Measurements from ENCODE around the gene GNG12. TPM values are rescaled to one million over a fixed set of nuclear protein-coding genes. Genes with fewer than 3 reads are reported as not detected.

The GNG12 gene
- total RNA-seq, 1 donor from 2014 or later, result 1.3 TPM

DNA sequence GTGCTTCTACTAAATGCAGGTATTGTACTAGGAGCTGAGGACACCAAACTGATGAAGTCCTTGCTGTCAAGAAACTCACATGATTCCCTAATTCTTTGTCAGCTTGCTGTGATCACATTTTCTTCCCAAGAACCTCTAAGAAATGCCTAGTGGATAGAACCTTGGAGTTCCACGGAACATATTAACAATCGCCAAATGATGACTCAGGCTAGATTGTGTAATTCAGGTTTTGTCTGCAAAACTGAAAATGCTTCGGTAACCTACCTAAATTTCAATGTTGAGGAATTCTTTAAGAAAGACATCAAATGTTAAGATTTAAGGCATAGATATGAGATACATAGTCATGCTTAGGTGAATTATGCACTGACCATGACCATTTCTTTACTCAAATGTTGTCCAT is 150.0 kb downstream of the GNG12 start:
- Mint-ChIP-seq H3K9me3 (ENCODE audit: unreplicated experiment) (peaks cover 18% of the 10 kb centered on the region), H3K4me3 (ENCODE audit: unreplicated experiment) (no peak overlapping the region), H3K27ac (ENCODE audit: unreplicated experiment) (peak overlapping the region; percentile 39), H3K36me3 (ENCODE audit: unreplicated experiment) (peaks cover 6% of the 10 kb centered on the region), H3K4me1 (ENCODE audit: low read depth, unreplicated experiment) (peaks cover 17% of the 10 kb centered on the region), H3K27me3 (ENCODE audit: unreplicated experiment) (peaks cover 11% of the 10 kb centered on the region)
- DNase-seq, result no peak
- TF ChIP-seq, protein P1, sequence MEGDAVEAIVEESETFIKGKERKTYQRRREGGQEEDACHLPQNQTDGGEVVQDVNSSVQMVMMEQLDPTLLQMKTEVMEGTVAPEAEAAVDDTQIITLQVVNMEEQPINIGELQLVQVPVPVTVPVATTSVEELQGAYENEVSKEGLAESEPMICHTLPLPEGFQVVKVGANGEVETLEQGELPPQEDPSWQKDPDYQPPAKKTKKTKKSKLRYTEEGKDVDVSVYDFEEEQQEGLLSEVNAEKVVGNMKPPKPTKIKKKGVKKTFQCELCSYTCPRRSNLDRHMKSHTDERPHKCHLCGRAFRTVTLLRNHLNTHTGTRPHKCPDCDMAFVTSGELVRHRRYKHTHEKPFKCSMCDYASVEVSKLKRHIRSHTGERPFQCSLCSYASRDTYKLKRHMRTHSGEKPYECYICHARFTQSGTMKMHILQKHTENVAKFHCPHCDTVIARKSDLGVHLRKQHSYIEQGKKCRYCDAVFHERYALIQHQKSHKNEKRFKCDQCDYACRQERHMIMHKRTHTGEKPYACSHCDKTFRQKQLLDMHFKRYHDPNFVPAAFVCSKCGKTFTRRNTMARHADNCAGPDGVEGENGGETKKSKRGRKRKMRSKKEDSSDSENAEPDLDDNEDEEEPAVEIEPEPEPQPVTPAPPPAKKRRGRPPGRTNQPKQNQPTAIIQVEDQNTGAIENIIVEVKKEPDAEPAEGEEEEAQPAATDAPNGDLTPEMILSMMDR (IDR thresholded peaks at IDR 0.05; ENCODE audit: partially characterized antibody, unreplicated experiment), result no peak

DNA sequence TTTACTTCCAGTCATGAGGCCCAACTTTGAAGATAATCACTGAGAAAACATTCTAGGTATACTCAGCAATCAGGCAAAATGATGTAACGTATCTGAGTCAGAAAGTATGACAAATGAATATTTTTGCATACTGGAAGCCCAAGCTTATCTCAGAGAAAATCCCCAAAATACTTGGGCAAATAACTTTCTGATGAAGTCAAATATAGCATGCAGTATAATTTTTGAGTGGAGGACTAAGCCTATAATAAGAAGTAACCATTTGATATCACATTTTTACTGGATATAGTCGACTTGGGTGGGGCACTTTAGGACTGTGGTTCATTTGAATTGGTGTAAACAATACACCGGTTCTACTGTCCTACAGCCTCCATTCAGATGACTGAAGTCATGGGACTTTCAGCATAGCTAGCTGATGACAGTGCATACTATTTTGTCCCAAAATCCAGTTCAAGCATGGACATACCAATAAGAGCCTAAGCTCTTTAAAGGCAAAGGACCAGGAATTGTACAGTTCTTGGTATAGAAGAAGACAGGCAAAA is 150.5 kb downstream of the GNG12 start:
- TF ChIP-seq, protein P1 (IDR thresholded peaks at IDR 0.05; ENCODE audit: partially characterized antibody, unreplicated experiment), result no peak
- Mint-ChIP-seq H3K4me1 (ENCODE audit: low read depth, unreplicated experiment) (peaks cover 19% of the 10 kb centered on the region), H3K36me3 (ENCODE audit: unreplicated experiment) (peaks cover 6% of the 10 kb centered on the region), H3K27ac (ENCODE audit: unreplicated experiment) (no peak overlapping the region), H3K4me3 (ENCODE audit: unreplicated experiment) (no peak overlapping the region), H3K9me3 (ENCODE audit: unreplicated experiment) (peaks cover 18% of the 10 kb centered on the region), H3K27me3 (ENCODE audit: unreplicated experiment) (peaks cover 11% of the 10 kb centered on the region)
- DNase-seq, result no peak

DNA sequence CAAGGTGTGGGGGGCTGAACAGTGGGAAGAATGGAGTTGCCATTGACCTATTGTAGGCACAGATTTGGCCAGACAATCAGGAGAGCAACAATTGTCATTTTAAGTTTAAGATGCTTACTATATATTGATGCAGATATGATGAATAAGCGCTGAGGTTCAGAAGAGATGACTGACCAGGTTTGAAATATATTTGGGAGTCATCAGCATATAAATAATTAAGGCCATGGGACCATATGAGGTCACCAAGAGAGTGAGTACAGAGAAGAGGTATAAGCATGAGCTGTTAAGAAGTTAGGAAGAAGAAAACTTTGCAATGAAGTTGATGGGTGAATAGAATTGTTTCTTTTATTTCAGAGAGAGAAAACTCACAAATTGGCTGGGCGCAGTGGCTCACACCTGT is 152.8 kb downstream of the GNG12 start:
- Mint-ChIP-seq H3K27ac (ENCODE audit: unreplicated experiment) (no peak overlapping the region), H3K4me3 (ENCODE audit: unreplicated experiment) (no peak overlapping the region), H3K36me3 (ENCODE audit: unreplicated experiment) (no peaks in the 10 kb centered on the region), H3K9me3 (ENCODE audit: unreplicated experiment) (peaks cover 11% of the 10 kb centered on the region), H3K4me1 (ENCODE audit: low read depth, unreplicated experiment) (peaks cover 29% of the 10 kb centered on the region), H3K27me3 (ENCODE audit: unreplicated experiment) (peaks cover 3% of the 10 kb centered on the region)
- TF ChIP-seq, protein P1 (IDR thresholded peaks at IDR 0.05; ENCODE audit: partially characterized antibody, unreplicated experiment), result no peak
- no peak for DNase-seq

DNA sequence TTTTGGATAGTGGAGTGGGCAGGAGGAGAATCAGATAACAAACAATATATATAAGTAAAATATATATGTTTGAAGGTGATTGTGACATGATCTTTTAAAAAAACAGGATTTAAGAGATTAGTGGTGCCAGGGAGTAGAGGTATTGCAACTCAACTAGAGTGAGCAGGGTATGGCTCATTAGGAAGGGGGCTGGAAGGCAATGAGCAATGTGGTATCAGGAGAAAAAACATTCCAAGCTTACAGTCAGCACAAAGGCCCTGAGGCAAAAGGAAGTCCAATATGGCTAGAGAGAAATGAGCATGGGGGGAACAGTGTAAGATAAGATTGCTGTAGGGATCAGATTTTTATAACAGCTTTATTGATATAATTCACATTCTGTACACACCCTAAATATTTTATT is 153.6 kb downstream of the GNG12 start:
- H3K9me3 Mint-ChIP-seq (ENCODE audit: unreplicated experiment), result peaks cover 8% of the 10 kb centered on the region
- no peak for DNase-seq
- no peak overlapping the region for H3K4me3 Mint-ChIP-seq (ENCODE audit: unreplicated experiment)
- H3K27ac Mint-ChIP-seq (ENCODE audit: unreplicated experiment), result no peak overlapping the region
- H3K27me3 Mint-ChIP-seq (ENCODE audit: unreplicated experiment), result no peaks in the 10 kb centered on the region
- peaks cover 34% of the 10 kb centered on the region for H3K4me1 Mint-ChIP-seq (ENCODE audit: low read depth, unreplicated experiment)
- no peaks in the 10 kb centered on the region for H3K36me3 Mint-ChIP-seq (ENCODE audit: unreplicated experiment)
- TF ChIP-seq, protein P1 (IDR thresholded peaks at IDR 0.05; ENCODE audit: partially characterized antibody, unreplicated experiment), result no peak

DNA sequence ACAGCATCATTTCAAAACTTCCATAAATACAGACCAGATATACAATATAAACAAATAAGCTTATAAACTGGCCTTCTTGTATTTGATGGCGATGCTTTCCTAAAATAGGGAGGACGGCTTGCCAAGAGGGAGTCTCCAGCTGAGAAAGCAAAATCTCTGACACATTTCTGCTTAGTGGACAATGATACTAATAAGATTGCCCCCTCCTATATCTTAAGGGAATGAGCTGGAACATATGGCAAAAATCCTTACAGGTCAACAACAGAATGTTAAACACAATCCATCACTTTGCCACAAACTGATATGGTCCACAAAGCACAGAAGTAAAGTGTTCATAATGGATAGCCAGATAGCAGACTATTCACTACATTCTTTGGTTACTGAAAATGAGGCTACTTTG is 155.3 kb downstream of the GNG12 start:
- peak overlapping the region; percentile 52 for H3K27ac Mint-ChIP-seq (ENCODE audit: unreplicated experiment)
- H3K4me3 Mint-ChIP-seq (ENCODE audit: unreplicated experiment), result no peak overlapping the region
- no peaks in the 10 kb centered on the region for H3K36me3 Mint-ChIP-seq (ENCODE audit: unreplicated experiment)
- TF ChIP-seq, protein P1 (IDR thresholded peaks at IDR 0.05; ENCODE audit: partially characterized antibody, unreplicated experiment), result no peak
- no peak for DNase-seq
- no peaks in the 10 kb centered on the region for H3K27me3 Mint-ChIP-seq (ENCODE audit: unreplicated experiment)
- peaks cover 34% of the 10 kb centered on the region for H3K4me1 Mint-ChIP-seq (ENCODE audit: low read depth, unreplicated experiment)
- no peaks in the 10 kb centered on the region for H3K9me3 Mint-ChIP-seq (ENCODE audit: unreplicated experiment)
